PC-3 (cell line): ENCODE measurements around the gene CIB2. TPM values are rescaled to one million over a fixed set of nuclear protein-coding genes. Genes with fewer than 3 reads are reported as not detected.

Experiments used
- ATAC-seq: fragments of 200-7000 bp; cut with Tn5 transposase; 2 replicates; pipeline ENCODE4 v1.9.1; 2020; ENCODE audit warnings: mild to moderate bottlenecking, moderate library complexity
- BruUV-seq: library from RNA; stranded (reverse); fragments of 400-500 nt; replicated peaks from 2 replicates; lab custom pipeline; 2021; lab: Mats Ljungman, UMichigan
- CTCF ChIA-PET: fragments of 300-600 bp; sonication (Branson Sonifier 250); formaldehyde crosslinking; loops from one replicate; lab custom pipeline; 2022; ENCODE audit warnings: antibody characterized with exemption; lab: Charles Lee
- POLR2A ChIA-PET: fragments of 300-600 bp; sonication (Branson Sonifier 250); formaldehyde crosslinking; loops from one replicate; lab custom pipeline; 2022; ENCODE audit warnings: antibody characterized with exemption; ENCODE audit not compliant: unreplicated experiment; lab: Charles Lee
- DNase-seq: peaks from one replicate; pipeline ENCODE4 v3.0.0-alpha.2; 2015
- H2AFZ ChIP-seq: fragments of 300-600 bp; sonication (generic); 2 replicates; pipeline ENCODE4 v1.6.0; 2016; ENCODE audit warnings: antibody characterized with exemption, low read length
- H3F3A ChIP-seq: fragments of 300-600 bp; sonication (generic); one replicate; pipeline ENCODE4 v1.6.0; 2017; ENCODE audit warnings: antibody characterized with exemption, low read length, control low read depth, mild to moderate bottlenecking; ENCODE audit not compliant: unreplicated experiment
- H3K27ac ChIP-seq: fragments of 300-600 bp; sonication (generic); 2 replicates; pipeline ENCODE4 v1.5.1; 2016; ENCODE audit warnings: mild to moderate bottlenecking, low read length
- H3K27me3 ChIP-seq: fragments of 300-600 bp; sonication (generic); 2 replicates; pipeline ENCODE4 v1.6.1; 2016; ENCODE audit warnings: low read length, mixed read lengths
- H3K36me3 ChIP-seq: fragments of 300-600 bp; sonication (generic); 2 replicates; pipeline ENCODE4 v1.6.1; 2016; ENCODE audit warnings: low read depth, mixed run types, low read length, mixed read lengths
- H3K4me1 ChIP-seq: fragments of 300-600 bp; sonication (generic); 2 replicates; pipeline ENCODE4 v1.5.1; 2016; ENCODE audit warnings: low read length; ENCODE audit not compliant: insufficient read depth
- H3K4me2 ChIP-seq: fragments of 300-600 bp; sonication (generic); 2 replicates; pipeline ENCODE4 v1.6.0; 2016; ENCODE audit warnings: low read length
- H3K4me3 ChIP-seq: fragments of 300-600 bp; sonication (generic); 2 replicates; pipeline ENCODE4 v1.5.1; 2016; ENCODE audit warnings: mild to moderate bottlenecking, low read length, mixed read lengths
- H3K79me2 ChIP-seq: fragments of 300-600 bp; sonication (generic); 2 replicates; pipeline ENCODE4 v1.6.1; 2017; ENCODE audit warnings: low read length, mixed read lengths
- H3K9ac ChIP-seq: fragments of 300-600 bp; sonication (generic); 2 replicates; pipeline ENCODE4 v1.6.0; 2016; ENCODE audit warnings: mild to moderate bottlenecking, low read length
- H3K9me2 ChIP-seq: fragments of 300-600 bp; sonication (generic); replicated peaks from 2 replicates; pipeline ENCODE4 v1.6.1; 2016; ENCODE audit warnings: mixed run types, low read length, mixed read lengths
- H3K9me3 ChIP-seq: fragments of 300-600 bp; sonication (generic); 2 replicates; pipeline ENCODE4 v1.6.1; 2016; ENCODE audit warnings: low read length, mixed read lengths
- H4K20me1 ChIP-seq: fragments of 300-600 bp; sonication (generic); 2 replicates; pipeline ENCODE4 v1.6.1; 2016; ENCODE audit warnings: low read length, mixed read lengths
- CTCF ChIP-seq: fragments of 300-600 bp; sonication (generic); conservative IDR thresholded peaks from 2 replicates; pipeline ENCODE4 v1.5.1; 2017; ENCODE audit warnings: antibody characterized with exemption, low read depth, mild to moderate bottlenecking, low read length
- EZH2 ChIP-seq: fragments of 300-600 bp; sonication (generic); IDR thresholded peaks from one replicate; pipeline ENCODE4 v1.6.1; 2017; ENCODE audit warnings: antibody characterized with exemption, mild to moderate bottlenecking, low read length; ENCODE audit not compliant: unreplicated experiment
- EZH2phosphoT487 ChIP-seq: fragments of 300-600 bp; sonication (generic); IDR thresholded peaks from 2 replicates; pipeline ENCODE4 v1.6.1; 2018; ENCODE audit warnings: mild to moderate bottlenecking, antibody characterized with exemption, low read length, borderline replicate concordance
- intact Hi-C: fragments of 100-400 bp; cut with micrococcal nuclease; formaldehyde crosslinking; loops from 2 replicates; pipeline ENCODE4 v1.9.0; 2023
- total RNA-seq: library from RNA; depleted of rRNA; stranded (reverse); fragments of >200 nt; gene quantifications from 2 replicates; pipeline ENCODE4 v1.2.3, GENCODE V29; 2014

Gene CIB2
- total RNA-seq, 1 experiment from 2014 or later = 10.4 TPM

DNA sequence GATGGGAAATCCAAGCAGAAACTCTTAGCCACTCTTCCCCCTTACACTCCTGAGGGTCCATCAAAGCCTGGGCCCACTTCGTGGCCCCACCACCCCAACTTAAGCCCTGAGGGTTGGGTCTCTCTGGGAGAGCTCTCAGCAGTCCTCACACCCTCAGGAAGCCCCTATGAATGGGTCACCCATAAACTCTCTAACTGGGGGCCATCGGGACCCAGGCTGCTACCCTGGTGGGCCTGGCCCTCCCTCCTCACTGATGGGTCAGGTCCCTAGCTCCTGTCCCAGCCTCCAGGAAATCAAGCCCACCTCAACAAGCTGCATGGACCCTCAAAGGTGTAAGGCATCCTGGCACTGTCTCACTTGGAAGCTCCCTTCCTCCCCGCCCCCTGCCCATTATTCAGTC is 19.5 kb downstream of the CIB2 start:
- Histone ChIP-seq H3F3A (no peaks in the 10 kb centered on the region), H3K9me3 (no peaks in the 10 kb centered on the region), H3K9me2 (no peaks in the 10 kb centered on the region), H4K20me1 (no peaks in the 10 kb centered on the region), H3K27me3 (no peaks in the 10 kb centered on the region), H3K36me3 (no peaks in the 10 kb centered on the region), H3K4me2 (no peak overlapping the region), H3K9ac (no peak overlapping the region), H3K4me1 (no peaks in the 10 kb centered on the region), H3K27ac (no peak overlapping the region), H2AFZ (no peak overlapping the region), H3K4me3 (no peak overlapping the region), H3K79me2 (no peaks in the 10 kb centered on the region)
- DNase-seq = no peak
- POLR2A ChIA-PET = no interaction called here
- BruUV-seq = no TSS peak
- ATAC-seq = no peak
- TF ChIP-seq EZH2phosphoT487 (no peak), EZH2 (no peak), CTCF (no peak)
- CTCF ChIA-PET = interaction anchor here (2.0 kb wide), 1 partner anchor 84 kb away, joined by 8 read pairs; no protein-coding TSS in a partner anchor
- intact Hi-C loops = loop anchor here (5.0 kb wide), 1 partner anchor 306 kb away; no protein-coding TSS in a partner anchor

DNA sequence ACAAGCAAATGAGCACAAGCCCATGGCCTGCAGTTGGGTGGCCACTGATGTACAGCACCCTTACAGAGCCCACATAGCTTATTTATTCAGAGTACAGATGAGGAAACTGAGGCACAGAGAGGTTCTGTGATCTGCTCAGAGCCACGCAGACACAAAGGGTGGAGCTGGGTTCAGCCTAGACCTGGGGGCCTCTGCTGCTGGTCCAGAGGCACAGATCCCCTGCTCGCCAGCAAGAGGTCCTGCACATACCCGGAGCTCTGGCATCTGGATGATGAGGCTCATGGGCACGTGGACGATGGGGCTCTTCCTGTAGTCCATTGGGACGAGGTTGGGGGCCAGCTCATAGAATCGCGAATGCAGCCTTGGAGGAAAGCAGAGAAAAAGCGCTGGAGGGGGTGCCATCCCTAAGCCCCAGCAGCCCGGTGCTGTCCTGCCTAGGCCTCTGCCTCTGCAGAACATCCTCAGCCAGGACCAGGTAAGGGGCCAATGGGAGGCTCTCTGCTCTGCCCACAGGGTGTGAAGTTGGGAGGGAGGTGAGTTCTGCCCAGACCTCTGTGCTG is 20.2 kb downstream of the CIB2 start:
- Histone ChIP-seq H3K9ac (no peak overlapping the region), H3K36me3 (no peaks in the 10 kb centered on the region), H3K27me3 (no peaks in the 10 kb centered on the region), H3K27ac (no peak overlapping the region), H3F3A (no peaks in the 10 kb centered on the region), H3K4me1 (no peaks in the 10 kb centered on the region), H3K4me2 (no peak overlapping the region), H3K4me3 (no peak overlapping the region), H3K79me2 (no peaks in the 10 kb centered on the region), H2AFZ (no peak overlapping the region), H3K9me3 (no peaks in the 10 kb centered on the region), H3K9me2 (no peaks in the 10 kb centered on the region), H4K20me1 (no peaks in the 10 kb centered on the region)
- BruUV-seq = no TSS peak
- no peak for DNase-seq
- no peak for TF ChIP-seq CTCF
- no peak for TF ChIP-seq EZH2
- TF ChIP-seq EZH2phosphoT487 = no peak
- no peak for ATAC-seq
- intact Hi-C loops = loop anchor here (5.0 kb wide), 1 partner anchor 306 kb away; no protein-coding TSS in a partner anchor
- ChIA-PET CTCF (no interaction called here), POLR2A (no interaction called here)

- no peaks in the 10 kb centered on the region for H3K36me3 ChIP-seq
- ChIA-PET POLR2A (no interaction called here), CTCF (no interaction called here)
- H3K4me1 ChIP-seq = no peaks in the 10 kb centered on the region
- H3K9ac ChIP-seq = no peak overlapping the region
- DNase-seq = no peak
- no peak overlapping the region for H3K27ac ChIP-seq
- H3K4me2 ChIP-seq = no peak overlapping the region
- H3K9me3 ChIP-seq = no peaks in the 10 kb centered on the region
- no peaks in the 10 kb centered on the region for H3K9me2 ChIP-seq
- no TSS peak for BruUV-seq
- H3K79me2 ChIP-seq = no peaks in the 10 kb centered on the region
- H2AFZ ChIP-seq = no peak overlapping the region
- H3K27me3 ChIP-seq = no peaks in the 10 kb centered on the region
- H4K20me1 ChIP-seq = no peaks in the 10 kb centered on the region
- no peak for ATAC-seq
- intact Hi-C loops = loop anchor here (5.0 kb wide), 1 partner anchor 307 kb away; no protein-coding TSS in a partner anchor
- no peak overlapping the region for H3K4me3 ChIP-seq
- no peak for TF ChIP-seq CTCF
- no peak for TF ChIP-seq EZH2
- no peak for TF ChIP-seq EZH2phosphoT487
- no peaks in the 10 kb centered on the region for H3F3A ChIP-seq
These were observed 21.1 kb downstream of the CIB2 start for GRCh38 chr15:78110096-78110495.
